IPS DF 6.9 (cell line): ENCODE data around the gene RGL4.
"Not testable (repeated sequence)": the region's sequence is repeated elsewhere in the genome, so short reads cannot be mapped to it uniquely, and the experiment has no call there.

Experiments
- DNase-seq: peaks from one replicate; pipeline ENCODE4 v3.0.0-alpha.2; 2013; ENCODE audit warnings: low read depth, low spot score
- H3K27ac ChIP-seq: one replicate; pipeline ENCODE4 v1.5.1; 2013; ENCODE audit warnings: low read length, control low read depth
- H3K27me3 ChIP-seq: 2 replicates; pipeline ENCODE4 v1.6.1; 2013; ENCODE audit warnings: mild to moderate bottlenecking, low read length; ENCODE audit not compliant: control insufficient read depth, insufficient read depth
- H3K36me3 ChIP-seq: 2 replicates; pipeline ENCODE4 v1.6.1; 2013; ENCODE audit warnings: low read length; ENCODE audit not compliant: control insufficient read depth, insufficient read depth
- H3K4me1 ChIP-seq: 2 replicates; pipeline ENCODE4 v1.6.1; 2013; ENCODE audit warnings: low read length; ENCODE audit not compliant: control insufficient read depth, insufficient read depth
- H3K4me3 ChIP-seq: 2 replicates; pipeline ENCODE4 v1.5.1; 2013; ENCODE audit warnings: mild to moderate bottlenecking, low read length
- H3K9me3 ChIP-seq: 2 replicates; pipeline ENCODE4 v1.6.1; 2013; ENCODE audit warnings: low read length, inconsistent platforms; ENCODE audit not compliant: control insufficient read depth, insufficient read depth
- WGBS: extraction: QIAGEN DNeasy Blood & Tissue Kit; methylation state at CpG from one replicate; pipeline ENCODE4 v1.1.7; 2013; ENCODE audit warnings: mixed read lengths, missing lambda C conversion rate; ENCODE audit not compliant: insufficient read length, insufficient coverage; 5-methylcytosine and 5-hydroxymethylcytosine counted together

Gene RGL4

DNA sequence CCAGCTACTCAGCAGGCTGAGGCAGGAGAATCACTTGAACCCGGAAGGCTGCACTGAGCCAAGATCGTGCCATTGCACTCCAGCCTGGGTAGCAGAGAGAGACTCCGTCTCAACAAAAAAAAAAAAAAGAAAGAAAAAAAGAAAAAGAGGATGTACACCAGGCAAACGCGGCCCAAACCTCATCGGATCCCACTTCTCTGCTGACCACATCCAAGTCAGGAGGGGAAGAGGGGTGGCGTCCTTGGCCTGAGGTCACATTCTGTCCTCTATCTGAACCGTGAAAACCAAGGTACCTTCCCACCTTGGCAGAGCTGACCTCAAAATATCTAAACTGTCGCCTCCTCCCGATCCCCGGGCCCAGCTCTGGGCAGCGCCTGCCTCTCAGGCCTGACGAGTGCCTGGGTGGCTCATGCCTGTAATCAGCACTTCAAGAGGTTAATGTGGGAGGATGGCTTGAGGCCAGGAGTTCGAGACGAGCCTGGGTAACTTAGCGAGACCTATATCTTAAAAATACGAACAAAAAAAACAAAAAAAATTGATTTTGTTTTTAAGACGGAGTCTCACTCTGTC lies 25.1 kb downstream of the RGL4 start:
- no peaks in the 10 kb centered on the region for H3K27me3 ChIP-seq
- no peaks in the 10 kb centered on the region for H3K4me1 ChIP-seq
- H3K9me3 ChIP-seq: no peaks in the 10 kb centered on the region
- no peak overlapping the region for H3K27ac ChIP-seq
- no CpG with 5 or more reads among the region's 18 CpGs for WGBS
- no peak overlapping the region for H3K4me3 ChIP-seq
- no peak for DNase-seq
- peaks cover 10% of the 10 kb centered on the region for H3K36me3 ChIP-seq

GRCh38 chr22:23716811-23717801 lies 26.3 kb downstream of the RGL4 start:
- no peaks in the 10 kb centered on the region for H3K9me3 ChIP-seq
- no peaks in the 10 kb centered on the region for H3K27me3 ChIP-seq
- H3K27ac ChIP-seq: no peak overlapping the region
- no CpG with 5 or more reads among the region's 84 CpGs for WGBS
- H3K36me3 ChIP-seq: peaks cover 9% of the 10 kb centered on the region
- peak; percentile 76 for DNase-seq
- no peaks in the 10 kb centered on the region for H3K4me1 ChIP-seq
- H3K4me3 ChIP-seq: peak overlapping the region; percentile 55; the same call in 1 of the 2 replicates

GRCh38 chr22:23718371-23719165 lies 27.8 kb downstream of the RGL4 start:
- H3K4me3 ChIP-seq: no peak overlapping the region
- H3K4me1 ChIP-seq: no peaks in the 10 kb centered on the region
- no peaks in the 10 kb centered on the region for H3K27me3 ChIP-seq
- DNase-seq: no peak
- no CpG with 5 or more reads among the region's 17 CpGs for WGBS
- no peak overlapping the region for H3K27ac ChIP-seq
- H3K36me3 ChIP-seq: peaks cover 6% of the 10 kb centered on the region
- H3K9me3 ChIP-seq: no peaks in the 10 kb centered on the region

GRCh38 chr22:23720855-23721254 lies 30.0 kb downstream of the RGL4 start:
- H3K27ac ChIP-seq: no peak overlapping the region
- H3K4me1 ChIP-seq: no peaks in the 10 kb centered on the region
- H3K4me3 ChIP-seq: no peak overlapping the region
- no CpG with 5 or more reads among the region's 6 CpGs for WGBS
- no peak for DNase-seq
- H3K9me3 ChIP-seq: no peaks in the 10 kb centered on the region
- no peaks in the 10 kb centered on the region for H3K27me3 ChIP-seq
- H3K36me3 ChIP-seq: no peaks in the 10 kb centered on the region

GRCh38 chr22:23722160-23722559 lies 31.3 kb downstream of the RGL4 start:
- no peaks in the 10 kb centered on the region for H3K9me3 ChIP-seq
- H3K36me3 ChIP-seq: no peaks in the 10 kb centered on the region
- no CpG with 5 or more reads among the region's 4 CpGs for WGBS
- no peak overlapping the region for H3K4me3 ChIP-seq
- no peaks in the 10 kb centered on the region for H3K4me1 ChIP-seq
- no peak overlapping the region for H3K27ac ChIP-seq
- DNase-seq: no peak
- no peaks in the 10 kb centered on the region for H3K27me3 ChIP-seq

GRCh38 chr22:23722724-23723123 lies 31.9 kb downstream of the RGL4 start:
- Histone ChIP-seq H3K9me3 (no peaks in the 10 kb centered on the region), H3K27ac (no peak overlapping the region), H3K4me1 (no peaks in the 10 kb centered on the region), H3K27me3 (no peaks in the 10 kb centered on the region), H3K4me3 (no peak overlapping the region), H3K36me3 (no peaks in the 10 kb centered on the region)
- WGBS: no CpG with 5 or more reads among the region's 2 CpGs
- DNase-seq: no peak

- not testable (repeated sequence) for H3K4me1 ChIP-seq, DNase-seq, H3K4me3 ChIP-seq, H3K27ac ChIP-seq, H3K36me3 ChIP-seq, H3K27me3 ChIP-seq, H3K9me3 ChIP-seq
- whole genome bisulfite sequencing: no CpG with 5 or more reads among the region's 4 CpGs
Measured at GRCh38 chr22:23728108-23728507, 37.3 kb downstream of the RGL4 start.

GRCh38 chr22:23737696-23738095 lies 46.9 kb downstream of the RGL4 start:
- Histone ChIP-seq H3K27ac (no peak overlapping the region), H3K9me3 (no peaks in the 10 kb centered on the region), H3K27me3 (no peaks in the 10 kb centered on the region), H3K4me1 (no peaks in the 10 kb centered on the region), H3K36me3 (no peaks in the 10 kb centered on the region), H3K4me3 (no peak overlapping the region)
- DNase-seq: no peak

DNA sequence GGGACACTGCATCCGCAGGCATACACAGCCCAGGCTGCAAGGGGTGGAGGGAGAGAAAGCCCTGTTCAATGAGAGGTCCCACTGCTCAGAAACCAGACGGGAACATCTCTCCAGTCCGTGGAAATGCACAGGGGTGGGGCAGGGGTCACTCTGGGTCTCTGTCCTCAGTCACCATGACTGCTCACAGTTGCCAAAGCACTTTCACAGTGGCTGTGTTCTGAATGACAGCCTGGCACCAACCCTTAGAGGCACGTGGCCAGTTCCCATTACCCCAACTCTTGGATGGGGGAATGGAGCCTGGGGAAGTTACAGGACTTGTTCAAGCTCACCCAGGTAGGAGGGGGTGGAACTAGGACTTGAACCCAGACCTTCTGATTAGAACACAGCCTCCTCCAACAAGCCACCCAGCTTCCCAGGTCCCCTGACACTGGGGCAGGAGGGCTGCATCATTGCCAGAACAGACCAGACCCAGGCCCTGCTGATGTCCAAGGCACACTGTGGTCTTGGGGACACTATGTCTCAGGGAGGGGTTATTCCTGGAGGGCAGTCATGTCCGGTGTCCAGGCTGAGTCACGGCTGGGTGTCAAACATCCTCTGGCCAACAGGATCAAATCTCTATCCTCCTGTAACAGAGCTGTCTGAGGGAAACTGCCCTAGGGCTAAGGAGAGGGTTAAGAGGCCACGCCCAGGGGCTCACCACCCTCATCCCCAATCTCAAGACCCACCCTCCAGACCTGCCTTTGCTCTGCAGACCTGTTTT lies 51.9 kb downstream of the RGL4 start:
- no CpG with 5 or more reads among the region's 7 CpGs for WGBS
- no peak for DNase-seq
- H3K27me3 ChIP-seq: no peaks in the 10 kb centered on the region

GRCh38 chr22:23743303-23743705 lies 52.5 kb downstream of the RGL4 start:
- WGBS: no CpG with 5 or more reads among the region's 2 CpGs
- Histone ChIP-seq H3K9me3 (no peaks in the 10 kb centered on the region), H3K4me3 (no peak overlapping the region), H3K27me3 (no peaks in the 10 kb centered on the region), H3K36me3 (peaks cover 6% of the 10 kb centered on the region; the same call in 1 of the 2 replicates), H3K4me1 (no peaks in the 10 kb centered on the region; the same call in 1 of the 2 replicates), H3K27ac (no peak overlapping the region)
- no peak for DNase-seq

More for the DNA sequence above, 51.9 kb downstream of the RGL4 start:
- no peaks in the 10 kb centered on the region; the same call in 1 of the 2 replicates for H3K4me1 ChIP-seq
- H3K36me3 ChIP-seq: peaks cover 6% of the 10 kb centered on the region; the same call in 1 of the 2 replicates
- no peak overlapping the region for H3K4me3 ChIP-seq
- H3K9me3 ChIP-seq: no peaks in the 10 kb centered on the region
- H3K27ac ChIP-seq: no peak overlapping the region
